ENCODE data around the gene SLC35F3. TPM values are rescaled to one million over a fixed set of nuclear protein-coding genes. Genes with fewer than 3 reads are reported as not detected.

The SLC35F3 gene
- total RNA-seq, 5 donors from 2014 or later (not counting 1 experiment from before 2014, with no cell fraction given): 0.19 to 4.6 (median 1.3) TPM; not detected in 1

DNA sequence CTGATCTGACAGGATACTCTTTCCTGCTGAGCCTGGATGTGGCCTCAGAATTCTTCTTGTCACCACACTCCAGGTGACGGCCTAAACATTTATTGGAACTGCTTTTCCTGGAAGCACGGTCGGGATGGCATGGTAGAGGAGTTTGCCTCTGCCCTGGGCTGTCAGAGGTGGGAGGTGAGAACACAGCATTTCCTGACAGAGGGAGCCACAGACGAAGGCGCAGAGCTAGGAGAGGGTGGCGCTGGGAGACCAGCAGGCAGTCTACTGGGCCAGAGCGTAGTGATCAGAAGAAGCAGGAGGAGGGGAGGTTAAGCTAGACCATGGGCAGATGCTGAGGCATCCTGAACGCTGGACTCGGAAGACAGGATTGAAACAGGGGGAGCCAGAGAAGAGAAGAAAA lies 315.2 kb downstream of the SLC35F3 start:
- no peaks in the 10 kb centered on the region for H3K9me3 ChIP-seq
- peaks cover 0 to 10% of the 10 kb centered on the region in 2 experiments for H3K4me1 ChIP-seq (ENCODE audit: control insufficient read depth in 1 of 2, extremely low read depth in 1 of 2, insufficient read depth in 2 of 2, low read length in 2 of 2)
- H3K9me3 Mint-ChIP-seq: no peaks in the 10 kb centered on the region
- POLR2A ChIA-PET: no interaction called here
- H3K4me1 Mint-ChIP-seq: peaks cover 0 to 18% (median 2%) of the 10 kb centered on the region in 3 donors
- no peak overlapping the region for H3K27ac ChIP-seq (ENCODE audit: low read length)
- H3K4me3 Mint-ChIP-seq: no peak overlapping the region
- H3K4me3 ChIP-seq (ENCODE audit: control insufficient read depth in 1 of 2, extremely low read depth in 1 of 2, low read length in 1 of 2): no peak overlapping the region
- CTCF ChIA-PET: no interaction called here
- H3K27me3 Mint-ChIP-seq: peaks cover 2 to 20% of the 10 kb centered on the region in 2 donors
- no peaks in the 10 kb centered on the region for H3K36me3 ChIP-seq (ENCODE audit: control insufficient read depth in 2 of 2, extremely low read depth in 1 of 2, insufficient read depth in 1 of 2, low read length in 1 of 2)
- peaks cover 0 to 19% of the 10 kb centered on the region in 2 experiments for H3K27me3 ChIP-seq (replicated peaks in 1 of 2; ENCODE audit: control insufficient read depth in 2 of 2, extremely low read depth in 1 of 2, insufficient read depth in 2 of 2, low read length in 1 of 2)
- no peak for DNase-seq
- no peak for ATAC-seq (replicated peaks in 1 of 4)
- WGBS (ENCODE audit: insufficient coverage): 97% methylated on average over 5 of the region's 9 CpGs
- no peak overlapping the region for H3K27ac Mint-ChIP-seq
- no peaks in the 10 kb centered on the region for H3K36me3 Mint-ChIP-seq

DNA sequence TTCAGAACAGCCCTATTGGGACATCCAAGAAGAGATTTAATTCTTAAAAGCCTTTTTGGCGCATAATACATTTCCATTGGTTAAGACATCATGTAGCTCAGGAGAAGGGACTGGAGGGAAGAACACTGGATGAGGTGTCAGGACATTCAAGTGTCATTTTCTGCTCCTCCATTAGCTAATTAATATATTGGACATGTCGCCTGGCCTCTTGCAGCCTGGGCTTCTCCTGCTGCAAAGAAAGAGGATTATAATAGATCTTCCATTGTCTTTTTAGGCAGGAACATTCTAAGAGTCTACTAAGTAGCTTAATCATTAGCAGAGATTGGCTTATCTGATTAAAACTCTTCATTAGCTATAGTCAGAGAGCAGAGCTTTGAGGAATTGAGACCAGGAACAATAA lies 317.1 kb downstream of the SLC35F3 start:
- Histone ChIP-seq H3K27me3 (replicated peaks in 1 of 2; ENCODE audit: control insufficient read depth in 2 of 2, extremely low read depth in 1 of 2, insufficient read depth in 2 of 2, low read length in 1 of 2) (peaks cover 0 to 3% of the 10 kb centered on the region in 2 experiments), H3K9me3 (no peaks in the 10 kb centered on the region), H3K4me3 (ENCODE audit: control insufficient read depth in 1 of 2, extremely low read depth in 1 of 2, low read length in 1 of 2) (no peak overlapping the region), H3K4me1 (ENCODE audit: control insufficient read depth in 1 of 2, extremely low read depth in 1 of 2, insufficient read depth in 2 of 2, low read length in 2 of 2) (no peaks in the 10 kb centered on the region), H3K36me3 (ENCODE audit: control insufficient read depth in 2 of 2, extremely low read depth in 1 of 2, insufficient read depth in 1 of 2, low read length in 1 of 2) (no peaks in the 10 kb centered on the region), H3K27ac (ENCODE audit: low read length) (no peak overlapping the region)
- ATAC-seq (replicated peaks in 1 of 4) (no peak), DNase-seq (no peak)
- peaks cover 0 to 12% of the 10 kb centered on the region in 2 donors for H3K27me3 Mint-ChIP-seq
- peaks cover 0 to 10% (median 0%) of the 10 kb centered on the region in 3 donors for H3K4me1 Mint-ChIP-seq
- WGBS (ENCODE audit: insufficient coverage): no CpG with 5 or more reads among the region's 2 CpGs
- H3K36me3 Mint-ChIP-seq: no peaks in the 10 kb centered on the region
- no peak overlapping the region for H3K4me3 Mint-ChIP-seq
- CTCF ChIA-PET: interaction anchor here in 1 of 2 donors (1.1 kb wide), 1 partner anchor 9 kb away, joined by 4 read pairs; no protein-coding TSS in a partner anchor
- no peak overlapping the region for H3K27ac Mint-ChIP-seq
- H3K9me3 Mint-ChIP-seq: no peaks in the 10 kb centered on the region
- POLR2A ChIA-PET: no interaction called here

DNA sequence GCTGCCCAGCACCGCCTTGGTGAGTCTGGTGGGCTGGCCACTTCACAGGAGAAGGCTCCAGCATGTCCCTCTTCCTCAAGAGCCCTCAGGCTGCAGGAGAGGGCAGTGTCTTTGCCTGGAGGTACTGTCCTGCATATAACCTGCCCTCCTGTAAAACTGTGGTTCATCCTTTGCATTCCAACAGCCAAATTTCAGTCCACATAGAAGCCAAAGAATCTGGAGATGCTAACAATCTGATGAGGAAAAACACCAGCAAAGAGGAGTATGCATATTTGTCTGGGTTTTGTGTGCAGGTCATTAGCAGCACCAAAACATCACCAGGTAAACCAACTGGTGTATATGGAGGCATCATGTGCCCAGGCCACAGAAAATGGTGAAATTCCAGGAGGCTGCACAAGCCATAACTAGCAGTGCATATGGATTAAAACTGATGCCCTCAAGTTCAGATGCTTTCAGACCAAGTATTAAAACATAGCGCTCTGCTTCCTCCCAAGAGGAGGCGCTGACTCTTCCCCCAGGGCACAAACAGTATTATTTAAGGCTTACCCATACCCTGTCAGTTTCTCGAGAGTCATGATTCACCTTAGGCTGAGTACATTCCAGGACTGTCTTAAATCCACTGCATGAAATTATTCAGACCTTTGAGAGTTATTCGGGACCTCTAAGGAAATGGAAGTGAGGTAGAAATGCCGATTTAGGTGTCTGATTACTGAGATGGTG lies 318.2 kb downstream of the SLC35F3 start:
- POLR2A ChIA-PET: no interaction called here
- H3K36me3 Mint-ChIP-seq: no peaks in the 10 kb centered on the region
- Histone ChIP-seq H3K9me3 (no peaks in the 10 kb centered on the region), H3K4me3 (ENCODE audit: control insufficient read depth in 1 of 2, extremely low read depth in 1 of 2, low read length in 1 of 2) (no peak overlapping the region), H3K27me3 (replicated peaks in 1 of 2; ENCODE audit: control insufficient read depth in 2 of 2, extremely low read depth in 1 of 2, insufficient read depth in 2 of 2, low read length in 1 of 2) (peaks cover 0 to 3% of the 10 kb centered on the region in 2 experiments), H3K4me1 (ENCODE audit: control insufficient read depth in 1 of 2, extremely low read depth in 1 of 2, insufficient read depth in 2 of 2, low read length in 2 of 2) (no peaks in the 10 kb centered on the region), H3K36me3 (ENCODE audit: control insufficient read depth in 2 of 2, extremely low read depth in 1 of 2, insufficient read depth in 1 of 2, low read length in 1 of 2) (no peaks in the 10 kb centered on the region), H3K27ac (ENCODE audit: low read length) (no peak overlapping the region)
- no peaks in the 10 kb centered on the region for H3K9me3 Mint-ChIP-seq
- no peak overlapping the region for H3K4me3 Mint-ChIP-seq
- H3K27me3 Mint-ChIP-seq: peaks cover 0 to 9% of the 10 kb centered on the region in 2 donors
- no peak for DNase-seq
- no peak overlapping the region for H3K27ac Mint-ChIP-seq
- no peak for ATAC-seq (replicated peaks in 1 of 4)
- CTCF ChIA-PET: interaction anchor here in 1 of 2 donors (1.1 kb wide), 1 partner anchor 10 kb away, joined by 4 read pairs; no protein-coding TSS in a partner anchor
- H3K4me1 Mint-ChIP-seq: peaks cover 0 to 3% (median 0%) of the 10 kb centered on the region in 3 donors
- 81% methylated on average over 2 of the region's 6 CpGs for WGBS (ENCODE audit: insufficient coverage)

- Mint-ChIP-seq H3K27ac (no peak overlapping the region), H3K9me3 (no peaks in the 10 kb centered on the region), H3K27me3 (peaks cover 3 to 23% of the 10 kb centered on the region in 2 donors), H3K36me3 (peaks cover 4% of the 10 kb centered on the region), H3K4me1 (peaks cover 7 to 15% (median 12%) of the 10 kb centered on the region in 3 donors), H3K4me3 (no peak overlapping the region)
- Histone ChIP-seq H3K4me1 (ENCODE audit: control insufficient read depth in 1 of 2, extremely low read depth in 1 of 2, insufficient read depth in 2 of 2, low read length in 2 of 2) (peaks cover 0 to 11% of the 10 kb centered on the region in 2 experiments), H3K27me3 (replicated peaks in 1 of 2; ENCODE audit: control insufficient read depth in 2 of 2, extremely low read depth in 1 of 2, insufficient read depth in 2 of 2, low read length in 1 of 2) (peaks cover 0 to 5% of the 10 kb centered on the region in 2 experiments), H3K27ac (ENCODE audit: low read length) (no peak overlapping the region), H3K4me3 (ENCODE audit: control insufficient read depth in 1 of 2, extremely low read depth in 1 of 2, low read length in 1 of 2) (no peak overlapping the region), H3K36me3 (ENCODE audit: control insufficient read depth in 2 of 2, extremely low read depth in 1 of 2, insufficient read depth in 1 of 2, low read length in 1 of 2) (no peaks in the 10 kb centered on the region), H3K9me3 (no peaks in the 10 kb centered on the region)
- ChIA-PET CTCF (no interaction called here), POLR2A (no interaction called here)
- WGBS (ENCODE audit: insufficient coverage): 67% methylated on average over 3 of the region's 5 CpGs
- no peak for DNase-seq
- no peak for ATAC-seq (replicated peaks in 1 of 4)
These were observed 321.8 kb downstream of the SLC35F3 start for GRCh38 chr1:234226113-234226818.

DNA sequence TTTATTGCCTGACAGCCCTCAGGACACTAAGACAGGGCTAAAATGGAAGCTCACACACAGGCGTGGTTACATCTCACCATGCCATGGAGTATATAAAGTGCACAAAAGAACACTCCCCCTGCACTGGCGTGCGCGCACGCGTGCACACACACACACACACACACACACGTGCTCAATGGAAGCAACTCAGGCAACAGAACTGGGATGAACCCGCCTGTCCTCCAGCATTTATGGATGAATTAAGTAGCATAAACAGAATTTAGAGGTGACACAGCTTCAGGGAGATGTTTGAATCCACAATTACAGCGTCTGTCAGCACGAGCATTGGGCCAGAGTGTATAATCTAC lies 322.3 kb downstream of the SLC35F3 start:
- Histone ChIP-seq H3K27ac (ENCODE audit: low read length) (no peak overlapping the region), H3K9me3 (no peaks in the 10 kb centered on the region), H3K36me3 (ENCODE audit: control insufficient read depth in 2 of 2, extremely low read depth in 1 of 2, insufficient read depth in 1 of 2, low read length in 1 of 2) (no peaks in the 10 kb centered on the region), H3K4me3 (ENCODE audit: control insufficient read depth in 1 of 2, extremely low read depth in 1 of 2, low read length in 1 of 2) (no peak overlapping the region), H3K27me3 (replicated peaks in 1 of 2; ENCODE audit: control insufficient read depth in 2 of 2, extremely low read depth in 1 of 2, insufficient read depth in 2 of 2, low read length in 1 of 2) (peaks cover 0 to 10% of the 10 kb centered on the region in 2 experiments), H3K4me1 (ENCODE audit: control insufficient read depth in 1 of 2, extremely low read depth in 1 of 2, insufficient read depth in 2 of 2, low read length in 2 of 2) (peaks cover 0 to 17% of the 10 kb centered on the region in 2 experiments)
- ChIA-PET CTCF (no interaction called here), POLR2A (no interaction called here)
- H3K27ac Mint-ChIP-seq: no peak overlapping the region
- WGBS (ENCODE audit: insufficient coverage): 100% methylated on average over 4 of the region's 10 CpGs
- peaks cover 5% of the 10 kb centered on the region for H3K36me3 Mint-ChIP-seq
- H3K4me1 Mint-ChIP-seq: peaks cover 7 to 16% (median 12%) of the 10 kb centered on the region in 3 donors
- H3K4me3 Mint-ChIP-seq: no peak overlapping the region
- H3K9me3 Mint-ChIP-seq: no peaks in the 10 kb centered on the region
- DNase-seq (no peak), ATAC-seq (replicated peaks in 1 of 4) (no peak)
- H3K27me3 Mint-ChIP-seq: peaks cover 3 to 23% of the 10 kb centered on the region in 2 donors

GRCh38 chr1:234229581-234230387 lies 325.3 kb downstream of the SLC35F3 start:
- WGBS (ENCODE audit: insufficient coverage): 100% methylated on average over 3 of the region's 10 CpGs
- ChIA-PET POLR2A (no interaction called here), CTCF (interaction anchor here (0.6 kb wide), 2 partner anchors 13 to 163 kb away, joined by 3 to 4 read pairs; no protein-coding TSS in a partner anchor)
- Histone ChIP-seq H3K36me3 (ENCODE audit: control insufficient read depth in 2 of 2, extremely low read depth in 1 of 2, insufficient read depth in 1 of 2, low read length in 1 of 2) (no peaks in the 10 kb centered on the region), H3K9me3 (no peaks in the 10 kb centered on the region), H3K4me1 (ENCODE audit: control insufficient read depth in 1 of 2, extremely low read depth in 1 of 2, insufficient read depth in 2 of 2, low read length in 2 of 2) (peaks cover 0 to 18% of the 10 kb centered on the region in 2 experiments), H3K4me3 (ENCODE audit: control insufficient read depth in 1 of 2, extremely low read depth in 1 of 2, low read length in 1 of 2) (no peak overlapping the region), H3K27ac (ENCODE audit: low read length) (no peak overlapping the region), H3K27me3 (replicated peaks in 1 of 2; ENCODE audit: control insufficient read depth in 2 of 2, extremely low read depth in 1 of 2, insufficient read depth in 2 of 2, low read length in 1 of 2) (peaks cover 0 to 15% of the 10 kb centered on the region in 2 experiments)
- H3K27me3 Mint-ChIP-seq: peaks cover 3 to 23% of the 10 kb centered on the region in 2 donors
- ATAC-seq (replicated peaks in 1 of 4): no peak
- H3K9me3 Mint-ChIP-seq: no peaks in the 10 kb centered on the region
- H3K4me3 Mint-ChIP-seq: no peak overlapping the region
- peaks cover 13% of the 10 kb centered on the region for H3K36me3 Mint-ChIP-seq
- no peak for DNase-seq
- peaks cover 7 to 20% (median 12%) of the 10 kb centered on the region in 3 donors for H3K4me1 Mint-ChIP-seq
- no peak overlapping the region for H3K27ac Mint-ChIP-seq
